HG02970 (cell line): ENCODE data around the gene PCDH18.
"Not testable (repeated sequence)": the region's sequence is repeated elsewhere in the genome, so short reads cannot be mapped to it uniquely, and the experiment has no call there.

Source experiments
- ATAC-seq: cut with Tn5 transposase; IDR thresholded peaks from one replicate; pipeline ENCODE4 v1.9.1; 2021; ENCODE audit warnings: mild to moderate bottlenecking, moderate library complexity, moderate number of reproducible peaks; ENCODE audit not compliant: unreplicated experiment, low FRiP score

The PCDH18 gene

GRCh38 chr4:137531986-137532868 lies at the start of gene PCDH18:
PCDH18 (minus strand) TSS chr4:137532494; CDS start chr4:137532088, 406 bp downstream.
- ATAC-seq: peak; percentile 67

- no peak for ATAC-seq
Observed at GRCh38 chr4:137576446-137576845, 44.2 kb upstream of the PCDH18 start.

GRCh38 chr4:137572647-137573046 lies 40.4 kb upstream of the PCDH18 start:
- ATAC-seq: no peak

GRCh38 chr4:137572163-137572562 lies 39.9 kb upstream of the PCDH18 start:
- ATAC-seq: no peak

- no peak for ATAC-seq
Observed at GRCh38 chr4:137559801-137560200, 27.5 kb upstream of the PCDH18 start.

- ATAC-seq: no peak
Observed at GRCh38 chr4:137558951-137559350, 26.7 kb upstream of the PCDH18 start.

- ATAC-seq: no peak
Observed at GRCh38 chr4:137545461-137545861, 13.2 kb upstream of the PCDH18 start.

- no peak for ATAC-seq
Observed at GRCh38 chr4:137543648-137544047, 11.4 kb upstream of the PCDH18 start.

- ATAC-seq: no peak
Observed at GRCh38 chr4:137543198-137543597, 10.9 kb upstream of the PCDH18 start.

- no peak for ATAC-seq
Observed at GRCh38 chr4:137541876-137542646, 9.8 kb upstream of the PCDH18 start.

- no peak for ATAC-seq
Observed at GRCh38 chr4:137541181-137541580, 8.9 kb upstream of the PCDH18 start.

- ATAC-seq: no peak
Observed at GRCh38 chr4:137540356-137540755, 8.1 kb upstream of the PCDH18 start.

GRCh38 chr4:137538526-137538925 lies 6.2 kb upstream of the PCDH18 start:
- no peak for ATAC-seq

- not testable (repeated sequence) for ATAC-seq
Observed at GRCh38 chr4:137537807-137538206, 5.5 kb upstream of the PCDH18 start.

GRCh38 chr4:137536789-137537561 lies 4.7 kb upstream of the PCDH18 start:
- ATAC-seq: no peak

- no peak for ATAC-seq
Observed at GRCh38 chr4:137535718-137536117, 3.4 kb upstream of the PCDH18 start.

GRCh38 chr4:137534516-137534915 lies 2.2 kb upstream of the PCDH18 start:
- ATAC-seq: no peak

GRCh38 chr4:137533855-137534254 lies 1.6 kb upstream of the PCDH18 start:
- ATAC-seq: no peak

- no peak for ATAC-seq
Observed at GRCh38 chr4:137532869-137533236, 559 bp upstream of the PCDH18 start.

- ATAC-seq: no peak
Observed at GRCh38 chr4:137531168-137531985, 917 bp downstream of the PCDH18 start.
